HEK293 (cell line): ENCODE data around the gene TBC1D22A.

Source experiments
- CTCF ChIA-PET: fragments of 350-600 bp; formaldehyde crosslinking; extraction: SDS; loops from one replicate; lab custom pipeline; 2021; ENCODE audit warnings: antibody characterized with exemption; lab: Yijun Ruan, JAX
- POLR2A ChIA-PET: fragments of 300-600 bp; formaldehyde crosslinking; extraction: SDS; loops from one replicate; lab custom pipeline; 2020; ENCODE audit warnings: antibody characterized with exemption, inconsistent platforms; lab: Yijun Ruan, JAX
- H3K27ac ChIP-seq: fragments of 200-500 bp; sonication (Bioruptor generic); 2 replicates; pipeline ENCODE4 v1.5.1; 2014; ENCODE audit warnings: low read depth, low read length, control low read depth, inconsistent platforms; ENCODE audit errors: extremely low read depth
- H3K36me3 ChIP-seq, 2 experiments: fragments of 200-500 bp in 1 of 2; sonication (Bioruptor generic) in 1 of 2; 1 replicate in 1 of 2; 2 replicates in 1 of 2; pipeline ENCODE4 v1.5.1; 2014 to 2017; ENCODE audit warnings: inconsistent platforms in 2 of 2, low read length in 2 of 2; ENCODE audit not compliant: control insufficient read depth in 2 of 2, insufficient read depth in 1 of 2
- H3K4me1 ChIP-seq: fragments of 200-500 bp; sonication (Bioruptor generic); 2 replicates; pipeline ENCODE4 v1.5.1; 2014; ENCODE audit warnings: mild to moderate bottlenecking, low read length, inconsistent platforms; ENCODE audit not compliant: control insufficient read depth, insufficient read depth
- H3K4me3 ChIP-seq: 2 replicates; pipeline ENCODE4 v1.5.1; 2011; ENCODE audit warnings: low read depth, mild to moderate bottlenecking, control low read depth, low read length, moderate library complexity
- H3K9me3 ChIP-seq: fragments of 200-500 bp; sonication (Bioruptor generic); 2 replicates; pipeline ENCODE4 v1.5.1; 2014; ENCODE audit warnings: low read depth, low read length, inconsistent platforms; ENCODE audit not compliant: control insufficient read depth, insufficient read depth
- AEBP2 ChIP-seq: fragments of 450-650 bp; formaldehyde crosslinking; IDR thresholded peaks from 2 replicates; pipeline ENCODE4 v1.5.1; 2016; ENCODE audit warnings: missing biosample characterization, missing genetic modification characterization, borderline replicate concordance
- GFI1B ChIP-seq: fragments of 450-650 bp; formaldehyde crosslinking; IDR thresholded peaks from 2 replicates; pipeline ENCODE4 v1.5.1; 2016; ENCODE audit warnings: missing biosample characterization, missing genetic modification characterization
- HOXC10 ChIP-seq: sonication (generic); formaldehyde crosslinking; IDR thresholded peaks from 2 replicates; pipeline ENCODE4 v1.8.1; 2023; ENCODE audit warnings: mild to moderate bottlenecking, missing genetic modification reagents
- OSR2 ChIP-seq: fragments of 450-650 bp; formaldehyde crosslinking; IDR thresholded peaks from 2 replicates; pipeline ENCODE4 v1.5.1; 2016; ENCODE audit warnings: missing biosample characterization, missing genetic modification characterization
- PRDM2 ChIP-seq: fragments of 450-650 bp; formaldehyde crosslinking; IDR thresholded peaks from 2 replicates; pipeline ENCODE4 v1.5.1; 2016; ENCODE audit warnings: missing biosample characterization, missing genetic modification characterization, borderline replicate concordance
- SALL2 ChIP-seq: fragments of 450-650 bp; formaldehyde crosslinking; IDR thresholded peaks from 2 replicates; pipeline ENCODE4 v1.5.0; 2017; ENCODE audit warnings: missing biosample characterization, mild to moderate bottlenecking, missing genetic modification characterization, borderline replicate concordance
- ZBTB20 ChIP-seq: fragments of 450-650 bp; formaldehyde crosslinking; IDR thresholded peaks from 2 replicates; pipeline ENCODE4 v1.5.1; 2016; ENCODE audit warnings: missing biosample characterization, missing genetic modification characterization
- ZFHX2 ChIP-seq: fragments of 450-650 bp; formaldehyde crosslinking; conservative IDR thresholded peaks from 2 replicates; pipeline ENCODE4 v1.5.1; 2016; ENCODE audit warnings: missing biosample characterization, missing genetic modification characterization
- ZNF501 ChIP-seq: fragments of 450-650 bp; formaldehyde crosslinking; IDR thresholded peaks from 2 replicates; pipeline ENCODE4 v1.5.1; 2016; ENCODE audit warnings: missing biosample characterization, missing genetic modification characterization
- ZNF518A ChIP-seq: fragments of 450-650 bp; formaldehyde crosslinking; conservative IDR thresholded peaks from 2 replicates; pipeline ENCODE4 v1.5.1; 2016; ENCODE audit warnings: low read depth, missing biosample characterization, missing genetic modification characterization
- ZNF610 ChIP-seq: fragments of 450-650 bp; formaldehyde crosslinking; IDR thresholded peaks from 2 replicates; pipeline ENCODE4 v1.5.1; 2016; ENCODE audit warnings: missing biosample characterization, missing genetic modification characterization, borderline replicate concordance
- ZNF621 ChIP-seq: fragments of 450-650 bp; formaldehyde crosslinking; IDR thresholded peaks from 2 replicates; pipeline ENCODE4 v1.5.1; 2017; ENCODE audit warnings: missing biosample characterization, missing genetic modification characterization
- ZNF639 ChIP-seq: fragments of 450-650 bp; formaldehyde crosslinking; IDR thresholded peaks from 2 replicates; pipeline ENCODE4 v1.5.1; 2016; ENCODE audit warnings: missing biosample characterization, missing genetic modification characterization
- ZNF664 ChIP-seq: fragments of 450-650 bp; formaldehyde crosslinking; IDR thresholded peaks from 2 replicates; pipeline ENCODE4 v1.5.1; 2016; ENCODE audit warnings: missing biosample characterization, missing genetic modification characterization
- ZNF707 ChIP-seq: fragments of 450-650 bp; formaldehyde crosslinking; IDR thresholded peaks from 2 replicates; pipeline ENCODE4 v1.5.1; 2016; ENCODE audit warnings: missing biosample characterization, missing genetic modification characterization
- ZSCAN18 ChIP-seq: fragments of 450-650 bp; formaldehyde crosslinking; IDR thresholded peaks from 2 replicates; pipeline ENCODE4 v1.5.1; 2016; ENCODE audit warnings: missing biosample characterization, missing genetic modification characterization

TBC1D22A gene

GRCh38 chr22:46846150-46846831 is 83.8 kb downstream of the TBC1D22A start:
- Histone ChIP-seq H3K4me3 (no peak overlapping the region), H3K9me3 (no peaks in the 10 kb centered on the region), H3K36me3 (peaks cover 0 to 3% of the 10 kb centered on the region in 2 experiments; a peak in 1 of 3 replicates), H3K4me1 (no peaks in the 10 kb centered on the region), H3K27ac (no peak overlapping the region)
- CTCF ChIA-PET: interaction anchor here (0.6 to 1.2 kb wide), 5 partner anchors 13 to 685 kb away, joined by 3 to 5 read pairs (median 3); no protein-coding TSS in a partner anchor
- POLR2A ChIA-PET: no interaction called here
- TF ChIP-seq ZSCAN18 (tag by site-specific recombination) (no peak), ZFHX2 (tag by site-specific recombination) (0 out of 2 replicates have a peak, but pooled peaks have one; percentile 11)

- H3K4me1 ChIP-seq: no peaks in the 10 kb centered on the region
- TF ChIP-seq ZNF610 (tag by site-specific recombination) (no peak), GFI1B (tag by site-specific recombination) (no peak), PRDM2 (no peak), ZNF518A (tag by site-specific recombination) (no peak), OSR2 (no peak), ZNF501 (tag by site-specific recombination) (no peak), ZNF621 (tag by site-specific recombination) (no peak), ZNF639 (tag by site-specific recombination) (no peak), ZBTB20 (tag by site-specific recombination) (no peak), AEBP2 (tag by site-specific recombination) (no peak), HOXC10 (CRISPR knock-in tag) (no peak), SALL2 (tag by site-specific recombination) (no peak), ZNF664 (tag by site-specific recombination) (no peak), ZNF707 (tag by site-specific recombination) (no peak)
- H3K36me3 ChIP-seq: peaks cover 0 to 3% of the 10 kb centered on the region in 2 experiments; a peak in 1 of 3 replicates
- POLR2A ChIA-PET: no interaction called here
- H3K9me3 ChIP-seq: no peaks in the 10 kb centered on the region
- CTCF ChIA-PET: interaction anchor here (1.2 kb wide), 1 partner anchor 14 kb away, joined by 3 read pairs; no protein-coding TSS in a partner anchor
- H3K4me3 ChIP-seq: no peak overlapping the region
- no peak overlapping the region for H3K27ac ChIP-seq
These were observed 84.4 kb downstream of the TBC1D22A start for GRCh38 chr22:46846832-46847355.
